ENCODE results near the gene SLC9C2.

DNA sequence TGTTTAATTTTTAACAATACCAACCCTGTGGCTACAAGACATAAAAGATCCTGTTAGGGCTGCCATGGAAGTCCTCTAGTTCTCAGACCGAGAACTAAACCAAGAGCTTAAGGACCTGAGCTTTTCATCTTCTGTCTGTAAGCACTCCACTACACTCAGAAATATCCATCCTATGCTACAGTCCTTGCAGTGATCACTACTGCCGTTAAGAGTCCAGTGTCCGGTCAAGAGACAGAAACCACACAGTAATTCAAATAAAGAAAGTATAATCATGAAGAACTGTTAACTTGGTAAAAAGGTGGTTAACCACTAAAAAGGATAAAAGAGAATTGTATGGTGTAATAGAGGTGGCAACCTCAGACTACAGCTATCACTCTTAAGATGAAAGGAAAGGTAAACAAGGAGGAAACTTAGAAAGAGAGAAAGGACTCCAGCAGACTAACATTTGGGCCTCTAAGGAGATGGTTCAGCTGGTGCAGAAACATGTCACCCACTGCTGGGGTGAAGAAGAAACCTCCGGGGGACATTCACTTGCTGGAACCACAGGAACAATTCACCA, 147.8 kb downstream of the SLC9C2 start:
- no peak for TF ChIP-seq EP300 (IDR thresholded peaks at IDR 0.05)
- TF ChIP-seq, protein P1, sequence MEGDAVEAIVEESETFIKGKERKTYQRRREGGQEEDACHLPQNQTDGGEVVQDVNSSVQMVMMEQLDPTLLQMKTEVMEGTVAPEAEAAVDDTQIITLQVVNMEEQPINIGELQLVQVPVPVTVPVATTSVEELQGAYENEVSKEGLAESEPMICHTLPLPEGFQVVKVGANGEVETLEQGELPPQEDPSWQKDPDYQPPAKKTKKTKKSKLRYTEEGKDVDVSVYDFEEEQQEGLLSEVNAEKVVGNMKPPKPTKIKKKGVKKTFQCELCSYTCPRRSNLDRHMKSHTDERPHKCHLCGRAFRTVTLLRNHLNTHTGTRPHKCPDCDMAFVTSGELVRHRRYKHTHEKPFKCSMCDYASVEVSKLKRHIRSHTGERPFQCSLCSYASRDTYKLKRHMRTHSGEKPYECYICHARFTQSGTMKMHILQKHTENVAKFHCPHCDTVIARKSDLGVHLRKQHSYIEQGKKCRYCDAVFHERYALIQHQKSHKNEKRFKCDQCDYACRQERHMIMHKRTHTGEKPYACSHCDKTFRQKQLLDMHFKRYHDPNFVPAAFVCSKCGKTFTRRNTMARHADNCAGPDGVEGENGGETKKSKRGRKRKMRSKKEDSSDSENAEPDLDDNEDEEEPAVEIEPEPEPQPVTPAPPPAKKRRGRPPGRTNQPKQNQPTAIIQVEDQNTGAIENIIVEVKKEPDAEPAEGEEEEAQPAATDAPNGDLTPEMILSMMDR (IDR thresholded peaks at IDR 0.05), result no peak

All from gastroesophageal sphincter (tissue), 3 donors.